SK-N-SH (cell line): Measurements from ENCODE around the gene RLF. TPM values are rescaled to one million over a fixed set of nuclear protein-coding genes. Genes with fewer than 3 reads are reported as not detected.

Experiments used
- CTCF ChIA-PET: fragments of 300-600, 350-600 bp; formaldehyde crosslinking; extraction: SDS; loops from one replicate; lab custom pipeline; 2021; lab: Yijun Ruan, JAX
- POLR2A ChIA-PET: fragments of 350-600 bp; sonication (Branson Sonifier 250); formaldehyde crosslinking; extraction: SDS; loops from one replicate; lab custom pipeline; 2020; ENCODE audit warnings: antibody characterized with exemption, inconsistent platforms; lab: Yijun Ruan, JAX
- DNase-seq: peaks from one replicate; pipeline ENCODE4 v3.0.0; 2012
- H2AFZ ChIP-seq: fragments of 200-600 bp; sonication (generic); 2 replicates; pipeline ENCODE4 v1.8.1; 2016; ENCODE audit warnings: antibody characterized with exemption, mild to moderate bottlenecking, low read depth
- H3F3A ChIP-seq: fragments of 200-600 bp; sonication (generic); replicated peaks from 2 replicates; pipeline ENCODE3; 2016; ENCODE audit warnings: antibody characterized with exemption, mild to moderate bottlenecking; ENCODE audit not compliant: insufficient read depth
- H3K27ac ChIP-seq, 2 experiments: fragments of 200-500 bp in 1 of 2; fragments of 200-600 bp in 1 of 2; sonication (Bioruptor generic) in 1 of 2; sonication (generic), shearing (Covaris generic) in 1 of 2; 2 replicates each; pipeline versions ENCODE4 v1.5.1 to v1.6.1; 2014 to 2016; ENCODE audit warnings: low read depth in 2 of 2, inconsistent platforms in 1 of 2, low read length in 1 of 2, mild to moderate bottlenecking in 1 of 2, mixed read lengths in 1 of 2
- H3K27me3 ChIP-seq: fragments of 200-600 bp; sonication (generic), shearing (Covaris generic); 2 replicates; pipeline ENCODE4 v1.6.1; 2016; ENCODE audit warnings: mixed run types; ENCODE audit not compliant: insufficient read depth
- H3K36me3 ChIP-seq, 2 experiments: fragments of 200-500 bp in 1 of 2; fragments of 200-600 bp in 1 of 2; sonication (Bioruptor generic) in 1 of 2; sonication (generic) in 1 of 2; replicated peaks in 1 of 2; 2 replicates each; pipeline versions ENCODE3 to v1.5.1; 2014 to 2016; ENCODE audit warnings: low read length in 1 of 2, mild to moderate bottlenecking in 1 of 2; ENCODE audit not compliant: insufficient read depth in 2 of 2, control insufficient read depth in 1 of 2
- H3K4me1 ChIP-seq, 2 experiments: fragments of 200-500 bp in 1 of 2; fragments of 200-600 bp in 1 of 2; sonication (Bioruptor generic) in 1 of 2; sonication (generic), shearing (Covaris generic) in 1 of 2; 2 replicates each; pipeline versions ENCODE4 v1.5.1 to v1.6.1; 2014 to 2016; ENCODE audit warnings: low read depth in 1 of 2, low read length in 1 of 2, mixed run types in 1 of 2; ENCODE audit not compliant: insufficient read depth in 2 of 2, control insufficient read depth in 1 of 2
- H3K4me2 ChIP-seq: fragments of 200-600 bp; sonication (generic), shearing (Covaris generic); 2 replicates; pipeline ENCODE4 v1.6.1; 2017; ENCODE audit warnings: mixed run types
- H3K4me3 ChIP-seq, 2 experiments: fragments of 200-500 bp in 1 of 2; fragments of 200-600 bp in 1 of 2; sonication (Bioruptor generic) in 1 of 2; sonication (generic), shearing (Covaris generic) in 1 of 2; 2 replicates each; pipeline versions ENCODE4 v1.5.1 to v1.8.1; 2014 to 2016; ENCODE audit warnings: low read depth in 2 of 2, inconsistent platforms in 1 of 2, low read length in 1 of 2, mild to moderate bottlenecking in 1 of 2, mixed read lengths in 1 of 2, moderate library complexity in 1 of 2
- H3K79me2 ChIP-seq: fragments of 200-600 bp; sonication (generic); 2 replicates; pipeline ENCODE4 v1.8.1; 2017; ENCODE audit warnings: mild to moderate bottlenecking; ENCODE audit not compliant: insufficient read depth
- H3K9ac ChIP-seq: fragments of 200-600 bp; sonication (generic); 2 replicates; pipeline ENCODE4 v1.6.1; 2017; ENCODE audit warnings: mixed run types
- H3K9me2 ChIP-seq: fragments of 200-600 bp; sonication (generic); 2 replicates; pipeline ENCODE4 v1.6.1; 2017; ENCODE audit warnings: mixed run types
- H3K9me3 ChIP-seq: fragments of 200-600 bp; sonication (generic); 2 replicates; pipeline ENCODE4 v1.6.1; 2017; ENCODE audit warnings: mixed run types, mild to moderate bottlenecking, moderate library complexity
- H4K20me1 ChIP-seq: fragments of 200-600 bp; sonication (generic); 2 replicates; pipeline ENCODE4 v1.6.1; 2017; ENCODE audit warnings: mild to moderate bottlenecking, mixed run types; ENCODE audit not compliant: insufficient read depth
- CTCF ChIP-seq: fragments of 200-600 bp; sonication (generic); IDR thresholded peaks from 2 replicates; pipeline ENCODE4 v1.6.1; 2017; ENCODE audit warnings: antibody characterized with exemption, mild to moderate bottlenecking, moderate library complexity
- EP300 ChIP-seq, 2 experiments: IDR thresholded peaks; 2 replicates each; pipeline versions ENCODE4 v1.4.0 to v1.6.1; 2012; ENCODE audit warnings: borderline replicate concordance in 1 of 2, low read depth in 1 of 2, low read length in 1 of 2
- FOSL2 ChIP-seq: IDR thresholded peaks from 2 replicates; pipeline ENCODE4 v1.4.0; 2012; ENCODE audit warnings: low read depth, mild to moderate bottlenecking, moderate library complexity, borderline replicate concordance
- GABPA ChIP-seq: IDR thresholded peaks from 2 replicates; pipeline ENCODE4 v1.4.0; 2012; ENCODE audit warnings: low read depth, mild to moderate bottlenecking
- JUND ChIP-seq: IDR thresholded peaks from 2 replicates; pipeline ENCODE4 v1.4.0; 2012
- MAX ChIP-seq: IDR thresholded peaks from 2 replicates; pipeline ENCODE4 v1.4.0; 2012; ENCODE audit warnings: low read depth
- MEF2A ChIP-seq: IDR thresholded peaks from 2 replicates; pipeline ENCODE4 v1.4.0; 2012; ENCODE audit warnings: low read depth, borderline replicate concordance
- NFIC ChIP-seq: IDR thresholded peaks from 2 replicates; pipeline ENCODE4 v1.4.0; 2012; ENCODE audit warnings: borderline replicate concordance
- POLR2AphosphoS5 ChIP-seq: IDR thresholded peaks from 2 replicates; pipeline ENCODE4 v1.6.1; 2012; ENCODE audit warnings: low read depth, low read length
- RAD21 ChIP-seq: IDR thresholded peaks from 2 replicates; pipeline ENCODE4 v1.6.1; 2012; ENCODE audit warnings: mild to moderate bottlenecking, low read length
- RCOR1 ChIP-seq: fragments of 150-350 bp; IDR thresholded peaks from 2 replicates; pipeline ENCODE4 v1.6.1; 2017; ENCODE audit warnings: antibody characterized with exemption, low read length
- RFX5 ChIP-seq: IDR thresholded peaks from 2 replicates; pipeline ENCODE4 v1.6.1; 2012; ENCODE audit warnings: mild to moderate bottlenecking, improper control_type of control experiment, low read length
- RXRA ChIP-seq: IDR thresholded peaks from 2 replicates; pipeline ENCODE4 v1.4.0; 2012; ENCODE audit warnings: low read depth, mild to moderate bottlenecking, borderline replicate concordance
- SMC3 ChIP-seq: IDR thresholded peaks from 2 replicates; pipeline ENCODE4 v1.6.1; 2012; ENCODE audit warnings: low read depth, low read length, improper control_type of control experiment
- USF2 ChIP-seq: fragments of 150-350 bp; IDR thresholded peaks from 2 replicates; pipeline ENCODE4 v1.6.1; 2017; ENCODE audit warnings: antibody characterized with exemption, low read length, low read depth, borderline replicate concordance
- WGBS: methylation state at CpG from one replicate; pipeline ENCODE4 v1.1.6; 2017; ENCODE audit warnings: low lambda C conversion rate; 5-methylcytosine and 5-hydroxymethylcytosine counted together
- polyA plus RNA-seq, 3 experiments: library from polyadenylated mRNA; depleted of rRNA; stranded (reverse); fragments of >200 nt; gene quantifications; 2 replicates each; pipeline ENCODE4 v1.2.3, GENCODE V29; 2012
- TF ChIP-seq, protein P1 (sequence below): IDR thresholded peaks from 2 replicates; pipeline ENCODE4 v1.6.1; 2012; ENCODE audit warnings: mild to moderate bottlenecking, low read depth, low read length, moderate library complexity
- TF ChIP-seq, protein P2 (sequence below): IDR thresholded peaks from 2 replicates; pipeline ENCODE4 v1.4.0; 2012; ENCODE audit warnings: low read depth, borderline replicate concordance
- TF ChIP-seq, protein P3 (sequence below): IDR thresholded peaks from 2 replicates; pipeline ENCODE4 v1.4.0; 2012; ENCODE audit warnings: low read depth, borderline replicate concordance

RLF gene
- polyA plus RNA-seq, 1 of the 3 experiments (the other 2 are of a cell fraction), result 2.3 TPM

- no peaks in the 10 kb centered on the region for H3K4me1 ChIP-seq
- ChIA-PET POLR2A (no interaction called here), CTCF (interaction anchor here (0.7 to 3.7 kb wide), 6 partner anchors 11 to 330 kb away, joined by 3 to 17 read pairs (median 6); no protein-coding TSS in a partner anchor)
- H2AFZ ChIP-seq, result no peak overlapping the region
- H3K9me3 ChIP-seq, result no peaks in the 10 kb centered on the region
- H4K20me1 ChIP-seq, result no peaks in the 10 kb centered on the region
- no peaks in the 10 kb centered on the region for H3K79me2 ChIP-seq
- DNase-seq, result peak; percentile 38
- peaks cover 6% of the 10 kb centered on the region; the same call in 1 of the 2 replicates for H3K27me3 ChIP-seq
- no peak for TF ChIP-seq MAX
- TF ChIP-seq, protein P1, sequence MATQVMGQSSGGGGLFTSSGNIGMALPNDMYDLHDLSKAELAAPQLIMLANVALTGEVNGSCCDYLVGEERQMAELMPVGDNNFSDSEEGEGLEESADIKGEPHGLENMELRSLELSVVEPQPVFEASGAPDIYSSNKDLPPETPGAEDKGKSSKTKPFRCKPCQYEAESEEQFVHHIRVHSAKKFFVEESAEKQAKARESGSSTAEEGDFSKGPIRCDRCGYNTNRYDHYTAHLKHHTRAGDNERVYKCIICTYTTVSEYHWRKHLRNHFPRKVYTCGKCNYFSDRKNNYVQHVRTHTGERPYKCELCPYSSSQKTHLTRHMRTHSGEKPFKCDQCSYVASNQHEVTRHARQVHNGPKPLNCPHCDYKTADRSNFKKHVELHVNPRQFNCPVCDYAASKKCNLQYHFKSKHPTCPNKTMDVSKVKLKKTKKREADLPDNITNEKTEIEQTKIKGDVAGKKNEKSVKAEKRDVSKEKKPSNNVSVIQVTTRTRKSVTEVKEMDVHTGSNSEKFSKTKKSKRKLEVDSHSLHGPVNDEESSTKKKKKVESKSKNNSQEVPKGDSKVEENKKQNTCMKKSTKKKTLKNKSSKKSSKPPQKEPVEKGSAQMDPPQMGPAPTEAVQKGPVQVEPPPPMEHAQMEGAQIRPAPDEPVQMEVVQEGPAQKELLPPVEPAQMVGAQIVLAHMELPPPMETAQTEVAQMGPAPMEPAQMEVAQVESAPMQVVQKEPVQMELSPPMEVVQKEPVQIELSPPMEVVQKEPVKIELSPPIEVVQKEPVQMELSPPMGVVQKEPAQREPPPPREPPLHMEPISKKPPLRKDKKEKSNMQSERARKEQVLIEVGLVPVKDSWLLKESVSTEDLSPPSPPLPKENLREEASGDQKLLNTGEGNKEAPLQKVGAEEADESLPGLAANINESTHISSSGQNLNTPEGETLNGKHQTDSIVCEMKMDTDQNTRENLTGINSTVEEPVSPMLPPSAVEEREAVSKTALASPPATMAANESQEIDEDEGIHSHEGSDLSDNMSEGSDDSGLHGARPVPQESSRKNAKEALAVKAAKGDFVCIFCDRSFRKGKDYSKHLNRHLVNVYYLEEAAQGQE, result no peak
- TF ChIP-seq RFX5, result no peak
- TF ChIP-seq, protein P2, sequence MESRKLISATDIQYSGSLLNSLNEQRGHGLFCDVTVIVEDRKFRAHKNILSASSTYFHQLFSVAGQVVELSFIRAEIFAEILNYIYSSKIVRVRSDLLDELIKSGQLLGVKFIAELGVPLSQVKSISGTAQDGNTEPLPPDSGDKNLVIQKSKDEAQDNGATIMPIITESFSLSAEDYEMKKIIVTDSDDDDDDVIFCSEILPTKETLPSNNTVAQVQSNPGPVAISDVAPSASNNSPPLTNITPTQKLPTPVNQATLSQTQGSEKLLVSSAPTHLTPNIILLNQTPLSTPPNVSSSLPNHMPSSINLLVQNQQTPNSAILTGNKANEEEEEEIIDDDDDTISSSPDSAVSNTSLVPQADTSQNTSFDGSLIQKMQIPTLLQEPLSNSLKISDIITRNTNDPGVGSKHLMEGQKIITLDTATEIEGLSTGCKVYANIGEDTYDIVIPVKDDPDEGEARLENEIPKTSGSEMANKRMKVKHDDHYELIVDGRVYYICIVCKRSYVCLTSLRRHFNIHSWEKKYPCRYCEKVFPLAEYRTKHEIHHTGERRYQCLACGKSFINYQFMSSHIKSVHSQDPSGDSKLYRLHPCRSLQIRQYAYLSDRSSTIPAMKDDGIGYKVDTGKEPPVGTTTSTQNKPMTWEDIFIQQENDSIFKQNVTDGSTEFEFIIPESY, result no peak
- TF ChIP-seq GABPA, result no peak
- TF ChIP-seq EP300 (IDR thresholded peaks at IDR 0.05; ENCODE audit: borderline replicate concordance in 1 of 2, low read depth in 1 of 2, low read length in 1 of 2), result no peak
- no peak for TF ChIP-seq CTCF
- no peak for TF ChIP-seq POLR2AphosphoS5
- TF ChIP-seq NFIC, result no peak
- TF ChIP-seq FOSL2, result no peak
- TF ChIP-seq MEF2A, result no peak
- no peak for TF ChIP-seq SMC3
- no peak for TF ChIP-seq USF2
- no peak for TF ChIP-seq RAD21
- TF ChIP-seq JUND, result no peak
- TF ChIP-seq RCOR1, result no peak
- TF ChIP-seq, protein P3, sequence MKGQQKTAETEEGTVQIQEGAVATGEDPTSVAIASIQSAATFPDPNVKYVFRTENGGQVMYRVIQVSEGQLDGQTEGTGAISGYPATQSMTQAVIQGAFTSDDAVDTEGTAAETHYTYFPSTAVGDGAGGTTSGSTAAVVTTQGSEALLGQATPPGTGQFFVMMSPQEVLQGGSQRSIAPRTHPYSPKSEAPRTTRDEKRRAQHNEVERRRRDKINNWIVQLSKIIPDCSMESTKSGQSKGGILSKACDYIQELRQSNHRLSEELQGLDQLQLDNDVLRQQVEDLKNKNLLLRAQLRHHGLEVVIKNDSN, result no peak
- TF ChIP-seq RXRA, result no peak
- TF ChIP-seq, all 33 proteins: peak for 0
- H3F3A ChIP-seq, result no peaks in the 10 kb centered on the region
- H3K4me3 ChIP-seq, result no peak overlapping the region; a peak in 1 of 4 replicates
- H3K27ac ChIP-seq, result no peak overlapping the region
- H3K9me2 ChIP-seq, result no peaks in the 10 kb centered on the region
- WGBS, result 71% methylated on average over 22 of the region's 44 CpGs
- H3K36me3 ChIP-seq, result no peaks in the 10 kb centered on the region
- H3K4me2 ChIP-seq, result no peak overlapping the region
- no peak overlapping the region for H3K9ac ChIP-seq
These were observed 28.5 kb upstream of the RLF start for GRCh38 chr1:40132383-40133311.
